HepG2 (cell line): ENCODE data around the gene SLC2A14. TPM values are rescaled to one million over a fixed set of nuclear protein-coding genes. Genes with fewer than 3 reads are reported as not detected.
"Not testable (repeated sequence)": the region's sequence is repeated elsewhere in the genome, so short reads cannot be mapped to it uniquely, and the experiment has no call there.

Source experiments
- ATAC-seq: fragments of 200-7000 bp; cut with Tn5 transposase; 3 replicates; pipeline ENCODE4 v1.9.1; 2020; ENCODE audit warnings: mild to moderate bottlenecking, moderate library complexity
- BruUV-seq: library from RNA; stranded (reverse); fragments of 400-500 nt; replicated peaks from 2 replicates; lab custom pipeline; 2021; lab: Mats Ljungman, UMichigan
- CTCF ChIA-PET: fragments of 300-600 bp; formaldehyde crosslinking; extraction: SDS; loops from one replicate; lab custom pipeline; 2021; ENCODE audit warnings: low total read pairs, inconsistent platforms, low intra/inter-chr PET ratio; lab: Yijun Ruan, JAX
- POLR2A ChIA-PET: fragments of 350-600 bp; sonication (Branson Sonifier 250); formaldehyde crosslinking; loops from one replicate; lab custom pipeline; 2020; ENCODE audit warnings: antibody characterized with exemption, inconsistent platforms; lab: Yijun Ruan, JAX
- DNase-seq: peaks from one replicate; pipeline ENCODE4 v3.0.0-alpha.2; 2015; ENCODE audit warnings: low spot score
- FAIRE-seq: peaks from 3 replicates; lab custom pipeline; 2011; peaks lifted over from hg19 to GRCh38; lab: Jason Lieb, UNC
- H2AFZ ChIP-seq: one replicate; pipeline ENCODE4 v1.6.1; 2011; ENCODE audit warnings: low read length, inconsistent platforms
- H3K27ac ChIP-seq: fragments of 300-600 bp; 3 replicates; pipeline ENCODE4 v1.8.0; 2011; ENCODE audit warnings: mixed run types, mild to moderate bottlenecking, mixed read lengths, low read length, inconsistent platforms; ENCODE audit not compliant: insufficient read depth; ENCODE audit errors: extremely low read length
- H3K27me3 ChIP-seq, 2 experiments: fragments of 200-600 bp in 1 of 2; 2 replicates in 1 of 2; 3 replicates in 1 of 2; pipeline versions ENCODE4 v1.6.0 to v1.8.0; 2011; ENCODE audit warnings: low read length in 2 of 2, mild to moderate bottlenecking in 2 of 2, moderate library complexity in 2 of 2, inconsistent platforms in 1 of 2; ENCODE audit not compliant: insufficient read depth in 2 of 2, control insufficient read depth in 1 of 2
- H3K36me3 ChIP-seq, 2 experiments: fragments of 200-600 bp in 1 of 2; replicated peaks in 1 of 2; 2 replicates in 1 of 2; 3 replicates in 1 of 2; pipeline versions ENCODE4 v1.5.1 to v1.8.0; 2011; ENCODE audit warnings: low read length in 2 of 2, inconsistent platforms in 1 of 2; ENCODE audit not compliant: insufficient read depth in 2 of 2, control insufficient read depth in 1 of 2
- H3K4me1 ChIP-seq: 2 replicates; pipeline ENCODE4 v1.5.1; 2012; ENCODE audit warnings: low read length, inconsistent platforms; ENCODE audit not compliant: insufficient read depth
- H3K4me2 ChIP-seq: 2 replicates; pipeline ENCODE4 v1.6.0; 2011; ENCODE audit warnings: low read depth, low read length, inconsistent platforms
- H3K4me3 ChIP-seq, 3 experiments: fragments of 200-600 bp in 1 of 3; sonication (generic), shearing (Covaris generic) in 1 of 3; replicated peaks in 1 of 3; 2 replicates each; pipeline ENCODE4 v1.5.1; 2011 to 2016; ENCODE audit warnings: low read length in 3 of 3, inconsistent platforms in 2 of 3, low read depth in 2 of 3, mild to moderate bottlenecking in 2 of 3, control low read depth in 1 of 3, mixed read lengths in 1 of 3; ENCODE audit not compliant: insufficient read depth in 1 of 3
- H3K79me2 ChIP-seq: one replicate; pipeline ENCODE4 v1.6.1; 2011; ENCODE audit warnings: low read length, inconsistent platforms; ENCODE audit not compliant: insufficient read depth
- H3K9ac ChIP-seq: 2 replicates; pipeline ENCODE4 v1.6.0; 2011; ENCODE audit warnings: mild to moderate bottlenecking, low read depth, low read length, inconsistent platforms; ENCODE audit not compliant: insufficient read depth
- H3K9me3 ChIP-seq: 2 replicates; pipeline ENCODE4 v1.5.1; 2012; ENCODE audit warnings: mild to moderate bottlenecking, low read length
- H4K20me1 ChIP-seq: 2 replicates; pipeline ENCODE4 v1.6.0; 2011; ENCODE audit warnings: inconsistent platforms, mild to moderate bottlenecking, low read length, moderate library complexity; ENCODE audit not compliant: insufficient read depth
- CTCF ChIP-seq: sonication (generic); formaldehyde crosslinking; IDR thresholded peaks from 2 replicates; pipeline ENCODE4 v1.5.0; 2020; ENCODE audit warnings: mild to moderate bottlenecking, missing genetic modification reagents, moderate library complexity
- ELF3 ChIP-seq: IDR thresholded peaks from 2 replicates; pipeline ENCODE4 v1.6.1; 2016; ENCODE audit warnings: missing genetic modification reagents, missing compliant biosample characterization
- SRSF1 ChIP-seq: fragments of 200-400 bp; formaldehyde crosslinking; optimal IDR thresholded peaks from 2 replicates; pipeline ENCODE3; 2017; ENCODE audit warnings: mild to moderate bottlenecking, low read depth, low read length, moderate library complexity
- ZMYM2 ChIP-seq: sonication (generic); formaldehyde crosslinking; IDR thresholded peaks from 2 replicates; pipeline ENCODE4 v1.8.0; 2022; ENCODE audit warnings: mild to moderate bottlenecking, missing genetic modification reagents
- ZNF121 ChIP-seq: sonication (generic); formaldehyde crosslinking; IDR thresholded peaks from 2 replicates; pipeline ENCODE4 v1.5.0; 2020; ENCODE audit warnings: mild to moderate bottlenecking, missing genetic modification reagents
- ZNF232 ChIP-seq: sonication (generic); formaldehyde crosslinking; IDR thresholded peaks from 2 replicates; pipeline ENCODE4 v1.4.0; 2020; ENCODE audit warnings: missing genetic modification reagents, borderline replicate concordance
- WGBS: methylation state at CpG from one replicate; pipeline ENCODE4 v1.1.6; 2017; ENCODE audit warnings: low lambda C conversion rate; 5-methylcytosine and 5-hydroxymethylcytosine counted together
- in situ Hi-C: cut with HindIII; loops from 2 replicates; pipeline ENCODE4 v1.10.0; 2017; ENCODE audit warnings: low pct_unique_long_range_greater_than_20kb; ENCODE audit not compliant: extremely low pct_ligation_motif_present
- intact Hi-C: fragments of 100-400 bp; cut with micrococcal nuclease; formaldehyde crosslinking; loops from one replicate; pipeline ENCODE4 v1.10.0; 2022; ENCODE audit not compliant: unreplicated experiment
- polyA plus RNA-seq, 8 experiments: library from polyadenylated mRNA; depleted of rRNA in 3 of 8; stranded (reverse) in 7 of 8; unstranded in 1 of 8; fragments of >200 nt; fragmentation: Illumina TruSeq in 4 of 8; extraction: Trizol in 4 of 8; gene quantifications; 2 replicates each; pipeline versions ENCODE4 v1.2.1 to v1.2.3, GENCODE V29; 2011 to 2016; ENCODE audit warnings: low read depth in 4 of 8, missing spikeins in 1 of 8, mixed read lengths in 1 of 8; ENCODE audit not compliant: insufficient read depth in 1 of 8
- total RNA-seq, 5 experiments: library from RNA; depleted of rRNA; stranded (reverse); fragments of >200 nt; fragmentation: Illumina TruSeq; extraction: Trizol; gene quantifications; 2 replicates each; pipeline ENCODE4 v1.2.3, GENCODE V29; 2016; ENCODE audit warnings: low read depth in 1 of 5

The SLC2A14 gene
- total and polyA plus RNA-seq, 2 of the 13 experiments (the other 11 are each of a cell fraction or from before 2014, with no cell fraction given): 7.7 to 39.0 TPM

- 0 out of 2 replicates have a peak, but pooled peaks have one; percentile 34 for TF ChIP-seq ELF3 (CRISPR knock-in tag)
- TF ChIP-seq CTCF: peak; percentile 92
- no peak for TF ChIP-seq ZNF232
Observed at GRCh38 chr12:7806863-7807487, 65.7 kb downstream of the SLC2A14 start (continued).

GRCh38 chr12:7806319-7806718 is 66.4 kb downstream of the SLC2A14 start:
- H3K27ac ChIP-seq, H3K4me2 ChIP-seq, H3K36me3 ChIP-seq, FAIRE-seq, H2AFZ ChIP-seq, H3K4me3 ChIP-seq, DNase-seq, H3K9ac ChIP-seq, BruUV-seq, H4K20me1 ChIP-seq, H3K27me3 ChIP-seq, H3K79me2 ChIP-seq, H3K9me3 ChIP-seq, H3K4me1 ChIP-seq, POLR2A ChIA-PET, ATAC-seq, intact Hi-C loops: not testable (repeated sequence)
- in situ Hi-C loops: loop anchor here (5.0 to 10.0 kb wide), 2 partner anchors 92 to 129 kb away; partner anchors contain the start of gene DPPA3
- CTCF ChIA-PET: interaction anchor here (1.0 to 4.8 kb wide), 4 partner anchors 129 to 187 kb away, joined by 3 to 44 read pairs (median 6); no protein-coding TSS in a partner anchor
- 71% methylated on average over 6 of the region's 6 CpGs for WGBS

- Histone ChIP-seq H3K36me3 (no peaks in the 10 kb centered on the region), H3K4me1 (peaks cover 44% of the 10 kb centered on the region), H2AFZ (no peak overlapping the region), H3K4me3 (no peak overlapping the region), H3K27ac (no peak overlapping the region), H4K20me1 (no peaks in the 10 kb centered on the region), H3K9ac (no peak overlapping the region), H3K9me3 (no peaks in the 10 kb centered on the region), H3K79me2 (no peaks in the 10 kb centered on the region), H3K4me2 (no peak overlapping the region), H3K27me3 (no peaks in the 10 kb centered on the region)
- in situ Hi-C loops (loop anchor here (10.0 kb wide), 1 partner anchor 87 kb away; the partner anchor contains the start of gene DPPA3), intact Hi-C loops (no loop called here)
- ATAC-seq (no peak), FAIRE-seq (no peak), DNase-seq (no peak)
- TF ChIP-seq ZMYM2 (CRISPR knock-in tag) (no peak), ZNF121 (peak; percentile 77), SRSF1 (no peak)
- CTCF ChIA-PET: no interaction called here
- BruUV-seq: no TSS peak
- 27% methylated on average over 4 of the region's 4 CpGs for WGBS
- POLR2A ChIA-PET: no interaction called here
Observed at GRCh38 chr12:7801460-7801859, 71.3 kb downstream of the SLC2A14 start.

- 4% methylated on average over 1 of the region's 4 CpGs for WGBS
- BruUV-seq, intact Hi-C loops, H3K27ac ChIP-seq, POLR2A ChIA-PET, CTCF ChIA-PET, H3K9me3 ChIP-seq, in situ Hi-C loops, H3K27me3 ChIP-seq, H3K36me3 ChIP-seq, H2AFZ ChIP-seq, H3K9ac ChIP-seq, H3K79me2 ChIP-seq, H4K20me1 ChIP-seq: not testable (repeated sequence)
- H3K4me2 ChIP-seq: peak overlapping the region; percentile 68
- DNase-seq (peak; percentile 33), FAIRE-seq (peak; percentile 93), ATAC-seq (peak; percentile 64)
- peaks cover 44% of the 10 kb centered on the region for H3K4me1 ChIP-seq
- peak overlapping the region; percentile 9 to 50 (median 37); a peak in 4 of 6 replicates for H3K4me3 ChIP-seq
Observed at GRCh38 chr12:7798750-7799308, 73.9 kb downstream of the SLC2A14 start.
